ACHN (cell line): ENCODE data around the gene RAB44.
"Not testable (repeated sequence)": the region's sequence is repeated elsewhere in the genome, so short reads cannot be mapped to it uniquely, and the experiment has no call there.

Experiments used
- DNase-seq: peaks from one replicate; pipeline ENCODE4 v3.0.0-alpha.2; 2015
- in situ Hi-C: cut with HindIII; loops from 2 replicates; pipeline ENCODE4 v1.10.0; 2017; ENCODE audit warnings: low sequenced_read_pairs, low pct_ligation_motif_present, low pct_unique_long_range_greater_than_20kb

Gene RAB44

GRCh38 chr6:36721369-36722140 is 23.9 kb downstream of the RAB44 start:
- no peak for DNase-seq
- in situ Hi-C loops = loop anchor here (25.0 kb wide), 1 partner anchor 109 kb away; no protein-coding TSS in a partner anchor

- in situ Hi-C loops = loop anchor here (25.0 kb wide), 1 partner anchor 110 kb away; no protein-coding TSS in a partner anchor
- no peak for DNase-seq
Observed at GRCh38 chr6:36722365-36722764, 24.7 kb downstream of the RAB44 start.

- in situ Hi-C loops = loop anchor here (25.0 kb wide), 1 partner anchor 111 kb away; no protein-coding TSS in a partner anchor
- DNase-seq = no peak
Observed at GRCh38 chr6:36722879-36723278, 25.3 kb downstream of the RAB44 start.

- in situ Hi-C loops = loop anchor here (25.0 kb wide), 1 partner anchor 112 kb away; no protein-coding TSS in a partner anchor
- not testable (repeated sequence) for DNase-seq
Observed at GRCh38 chr6:36723992-36724391, 26.4 kb downstream of the RAB44 start.

GRCh38 chr6:36724514-36725390 is 27.1 kb downstream of the RAB44 start:
- DNase-seq = peak; percentile 67
- in situ Hi-C loops = loop anchor here (25.0 kb wide), 1 partner anchor 112 kb away; no protein-coding TSS in a partner anchor

- in situ Hi-C loops = no loop called here
- no peak for DNase-seq
Observed at GRCh38 chr6:36725581-36725980, 28.0 kb downstream of the RAB44 start.

- peak; percentile 2 for DNase-seq
- in situ Hi-C loops = no loop called here
Observed at GRCh38 chr6:36727505-36728021, 29.9 kb downstream of the RAB44 start.

- in situ Hi-C loops = no loop called here
- no peak for DNase-seq
Observed at GRCh38 chr6:36728289-36729160, 30.9 kb downstream of the RAB44 start.

- DNase-seq = no peak
- in situ Hi-C loops = no loop called here
Observed at GRCh38 chr6:36729161-36729524, 31.5 kb downstream of the RAB44 start.

GRCh38 chr6:36730424-36731380 is 33.1 kb downstream of the RAB44 start:
- in situ Hi-C loops = no loop called here
- DNase-seq = no peak

- no peak for DNase-seq
- in situ Hi-C loops = no loop called here
Observed at GRCh38 chr6:36731622-36732310, 34.1 kb downstream of the RAB44 start.

- in situ Hi-C loops = no loop called here
- no peak for DNase-seq
Observed at GRCh38 chr6:36733300-36733699, 35.7 kb downstream of the RAB44 start.

- in situ Hi-C loops = no loop called here
Observed at GRCh38 chr6:36734486-36735060, 36.9 kb downstream of the RAB44 start.

GRCh38 chr6:36735110-36736071 is 37.8 kb downstream of the RAB44 start:
- no peak for DNase-seq

More at GRCh38 chr6:36734486-36735060, 36.9 kb downstream of the RAB44 start:
- no peak for DNase-seq

GRCh38 chr6:36737043-36737785 is 39.6 kb downstream of the RAB44 start:
- DNase-seq = no peak
- in situ Hi-C loops = no loop called here

More at GRCh38 chr6:36735110-36736071, 37.8 kb downstream of the RAB44 start:
- in situ Hi-C loops = no loop called here
